Activated CD4-positive, alpha-beta T cell treated with anti-CD3 and anti-CD28 coated beads, Interleukin-2, Interleukin-4, amounts not matched to agents 100 ng/mL and 50 ng/mL, durations not matched to agents 16 hours and 8 hours (primary cell): ENCODE results near the gene CTBP2.
"Not testable (repeated sequence)": the region's sequence is repeated elsewhere in the genome, so short reads cannot be mapped to it uniquely, and the experiment has no call there.

ENCODE experiments used
- DNase-seq: peaks from one replicate; pipeline ENCODE4 v3.0.0-alpha.2; 2020; ENCODE audit warnings: low spot score

The CTBP2 gene

DNA sequence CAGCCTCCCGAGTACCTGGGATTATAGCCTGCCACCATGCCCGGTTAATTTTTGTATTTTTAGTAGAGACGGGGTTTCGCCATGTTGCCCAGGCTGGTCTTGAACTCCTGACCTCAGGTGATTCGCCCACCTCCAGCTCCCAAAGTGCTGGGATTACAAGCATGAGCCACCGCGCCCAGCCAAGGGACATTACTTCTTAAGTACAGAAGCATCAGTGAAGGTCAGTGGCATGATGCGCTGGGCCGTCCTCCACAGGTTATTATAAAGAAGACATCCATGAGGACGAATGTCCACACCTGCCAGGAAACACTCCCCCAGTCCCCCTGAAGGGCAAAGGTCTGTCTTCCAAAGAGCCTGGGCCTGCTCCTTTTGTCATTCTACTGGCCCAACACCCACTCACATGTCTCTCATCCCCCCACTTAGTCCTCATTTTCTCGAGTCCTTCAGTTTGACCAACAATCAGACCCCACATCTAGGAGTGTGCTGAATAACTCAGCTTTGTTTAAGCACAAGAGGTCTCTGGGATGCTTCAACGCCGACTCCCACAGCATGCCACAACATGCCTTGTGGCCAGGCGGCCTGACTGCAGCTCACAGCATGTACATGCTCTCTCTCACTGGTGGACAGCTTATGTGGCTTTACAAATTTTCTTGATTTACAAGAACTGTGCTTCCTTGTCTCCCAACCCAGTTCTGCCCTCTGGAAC lies 73.0 kb downstream of the CTBP2 start:
- no peak for DNase-seq

DNA sequence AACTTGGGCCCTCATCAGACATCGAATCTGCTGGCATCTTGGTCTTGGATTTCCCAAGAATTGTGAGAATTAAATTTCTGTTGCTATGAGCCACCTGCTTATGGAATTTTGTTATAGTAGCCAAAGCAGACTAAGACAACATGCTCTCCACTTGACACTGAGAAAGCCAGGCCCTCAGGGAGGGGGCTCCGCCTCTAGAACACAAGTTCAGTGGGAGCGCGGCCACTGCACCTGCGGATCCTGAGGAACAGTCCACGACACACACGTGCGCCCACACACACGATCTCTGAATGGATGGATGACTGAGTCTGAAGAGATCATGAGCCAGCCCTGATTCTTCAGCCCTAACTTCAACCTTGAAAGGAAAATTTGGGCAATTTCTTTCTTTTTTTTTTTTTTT lies 73.7 kb downstream of the CTBP2 start:
- DNase-seq: no peak

DNA sequence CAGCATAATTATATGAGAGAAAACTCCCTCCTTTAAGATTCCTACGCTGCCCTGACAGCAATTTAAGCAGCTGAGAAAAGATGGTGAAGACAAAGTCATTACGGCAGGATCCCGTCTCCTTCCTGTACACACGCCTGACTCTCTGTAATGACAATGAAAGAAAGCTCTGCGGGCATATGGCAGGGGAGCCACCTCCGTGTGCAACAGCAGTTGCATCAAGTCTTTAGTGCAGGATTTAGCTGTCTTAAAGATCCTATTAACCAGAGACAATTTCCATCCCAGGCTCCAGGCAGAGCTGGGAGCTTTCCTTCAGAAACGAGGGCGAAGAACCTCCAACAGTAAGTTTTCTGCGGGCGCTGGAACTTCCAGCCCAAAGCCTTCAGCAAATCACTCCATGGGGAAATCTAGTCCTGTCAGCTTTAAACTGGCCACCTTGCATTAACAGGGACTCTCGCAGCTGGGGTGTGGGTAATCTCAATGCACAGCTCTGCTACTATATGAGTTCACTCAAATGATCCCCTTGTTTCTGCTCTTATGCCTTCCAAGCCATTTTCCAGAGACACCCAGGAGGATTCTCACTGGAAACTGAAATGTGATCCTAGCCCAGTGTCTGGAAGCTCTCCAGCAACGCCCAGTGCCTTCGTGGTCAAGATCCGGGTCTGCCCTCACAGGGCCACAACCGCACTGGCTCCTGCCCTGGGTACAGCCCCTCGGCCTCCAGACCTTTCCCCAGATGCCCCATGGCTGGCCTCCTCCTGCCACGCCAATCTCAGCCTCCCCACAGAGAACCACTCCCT lies 74.9 kb downstream of the CTBP2 start:
- no peak for DNase-seq

DNA sequence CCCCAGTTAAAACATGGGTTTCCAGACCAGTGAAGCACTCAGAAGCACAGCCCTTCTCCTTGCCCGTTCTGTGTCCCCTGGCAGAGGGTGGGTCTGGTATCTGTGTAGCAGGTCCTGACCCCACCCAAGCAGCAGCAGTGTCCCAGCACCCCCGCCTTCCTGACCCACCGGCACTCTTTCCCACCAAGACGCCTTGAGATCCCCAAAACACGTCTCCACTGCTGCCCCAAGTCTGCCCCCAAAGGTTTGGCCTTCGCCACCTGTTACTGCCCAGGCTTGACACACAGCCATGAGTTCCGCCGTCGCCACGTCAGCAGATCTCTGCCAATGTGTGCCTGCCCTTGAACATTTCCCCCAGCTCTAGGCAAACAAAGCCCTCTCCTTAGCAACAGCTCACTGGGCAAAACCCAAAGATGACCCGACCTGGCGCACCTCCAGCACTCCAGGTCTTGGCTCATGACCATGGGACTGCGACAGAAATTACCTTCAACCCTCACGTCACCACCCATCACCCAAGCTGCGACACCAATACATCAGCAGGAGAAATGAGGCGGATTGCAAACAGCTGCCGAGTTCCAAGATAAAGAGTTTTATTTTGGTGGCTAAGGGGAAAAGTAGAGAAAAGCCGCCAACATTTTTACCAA lies 75.6 kb downstream of the CTBP2 start:
- no peak for DNase-seq

DNA sequence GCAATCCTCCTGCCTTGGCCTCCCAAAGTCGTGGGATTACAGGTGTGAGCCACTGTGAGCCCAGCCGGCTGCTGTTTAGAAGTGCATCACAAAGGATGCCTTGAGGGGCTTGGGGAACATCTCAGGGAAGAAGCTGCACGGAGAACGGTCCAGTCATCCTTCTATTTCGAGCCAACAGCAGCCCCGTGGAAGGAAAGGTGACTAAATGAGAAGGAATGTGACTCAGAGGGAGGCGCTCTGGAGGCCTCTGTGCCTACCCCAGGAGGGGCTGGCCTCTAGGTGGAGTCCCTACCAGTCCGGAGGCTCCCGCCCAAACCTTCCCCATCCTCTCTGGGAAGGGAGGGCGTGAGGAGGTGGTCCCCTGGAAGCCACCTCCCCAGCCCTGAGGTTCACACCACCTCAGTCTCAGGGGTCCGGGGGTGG lies 76.2 kb downstream of the CTBP2 start:
- DNase-seq: no peak

DNA sequence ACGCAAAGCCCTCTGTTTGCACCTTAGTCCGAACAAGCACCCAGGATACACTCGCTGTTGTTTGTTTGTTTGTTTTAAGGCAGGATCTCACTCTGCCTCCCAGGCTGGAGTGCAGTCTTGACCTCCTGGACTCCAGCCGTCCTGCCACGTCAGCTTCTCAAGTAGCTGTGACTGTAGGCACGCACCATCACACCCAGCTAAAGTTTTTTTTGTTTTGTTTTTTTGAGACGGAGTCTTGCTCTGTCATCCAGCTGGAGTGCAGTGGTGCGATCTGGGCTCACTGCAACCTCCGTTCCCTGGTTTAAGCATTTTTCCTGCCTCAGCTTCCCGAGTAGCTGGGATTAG lies 76.8 kb downstream of the CTBP2 start:
- no peak for DNase-seq

DNA sequence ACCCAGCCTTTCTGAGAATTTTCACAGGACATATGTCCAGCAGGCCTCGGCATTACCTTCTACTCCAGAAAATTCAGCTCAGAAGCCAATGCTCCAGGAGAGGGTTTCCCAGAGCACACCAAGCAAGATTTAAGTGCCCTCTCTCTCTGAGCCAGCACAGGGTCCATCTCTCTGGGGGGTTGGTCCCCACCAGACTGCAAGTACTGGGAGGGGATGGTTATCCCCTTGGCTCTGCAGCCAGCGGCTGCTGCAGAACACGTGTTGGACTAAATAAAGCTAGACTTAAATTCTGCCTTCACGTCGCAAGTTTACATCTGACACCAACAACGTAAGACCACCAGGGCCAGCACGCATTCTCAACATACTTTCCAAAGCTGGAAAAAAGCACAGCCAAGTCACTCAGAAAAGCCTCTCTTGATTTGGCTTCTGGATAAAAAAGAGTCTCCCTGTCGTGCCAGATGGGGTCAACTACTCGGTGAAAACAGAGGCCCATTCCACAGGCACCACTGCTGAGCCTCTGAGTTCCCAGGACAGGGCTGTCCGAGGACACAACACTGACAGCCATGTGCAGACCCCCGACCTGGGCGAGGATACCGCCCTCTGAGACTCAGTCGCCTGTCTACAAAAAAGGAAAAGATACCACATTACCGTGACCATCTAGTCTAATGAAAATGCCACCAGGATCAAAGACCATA lies 77.3 kb downstream of the CTBP2 start:
- DNase-seq: no peak

DNA sequence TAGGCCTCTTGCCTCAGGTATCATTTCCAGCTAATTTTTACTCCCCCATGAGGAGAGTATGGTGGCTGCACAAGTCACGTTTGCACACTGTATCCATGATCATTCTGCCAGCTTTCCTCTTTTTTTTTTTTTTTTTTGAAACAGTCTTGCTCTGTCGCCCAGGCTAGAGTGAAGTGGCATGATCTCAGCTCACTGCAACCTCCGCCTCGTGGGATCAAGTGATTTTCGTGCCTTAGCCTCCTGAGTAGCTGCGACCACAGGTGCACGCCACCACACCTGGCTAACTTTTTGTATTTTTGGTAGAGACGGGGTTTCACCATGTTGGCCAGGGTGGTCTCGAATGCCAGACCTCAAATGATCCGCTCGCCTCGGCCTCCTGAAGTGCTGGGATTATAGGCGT lies 77.9 kb downstream of the CTBP2 start:
- not testable (repeated sequence) for DNase-seq

DNA sequence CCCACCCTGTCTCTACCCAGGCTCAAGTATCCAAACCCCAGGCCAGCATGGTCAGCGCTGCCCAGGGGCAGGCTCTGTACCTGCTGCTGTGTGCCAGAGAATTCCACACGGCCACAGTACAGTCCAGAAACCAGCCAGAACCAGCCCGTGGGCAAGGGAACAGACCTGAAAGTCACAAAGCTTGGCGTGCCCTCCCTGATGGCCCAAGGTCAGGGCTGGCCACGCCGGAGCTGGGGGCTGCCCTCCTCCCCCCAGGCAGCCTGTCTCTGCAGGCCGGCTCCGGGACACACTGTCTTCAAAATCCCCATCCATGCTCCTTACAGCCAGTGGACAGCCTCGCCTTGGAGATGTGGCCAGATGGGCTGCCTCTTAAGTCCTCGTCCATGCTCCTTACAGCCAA lies 78.4 kb downstream of the CTBP2 start:
- no peak for DNase-seq

DNA sequence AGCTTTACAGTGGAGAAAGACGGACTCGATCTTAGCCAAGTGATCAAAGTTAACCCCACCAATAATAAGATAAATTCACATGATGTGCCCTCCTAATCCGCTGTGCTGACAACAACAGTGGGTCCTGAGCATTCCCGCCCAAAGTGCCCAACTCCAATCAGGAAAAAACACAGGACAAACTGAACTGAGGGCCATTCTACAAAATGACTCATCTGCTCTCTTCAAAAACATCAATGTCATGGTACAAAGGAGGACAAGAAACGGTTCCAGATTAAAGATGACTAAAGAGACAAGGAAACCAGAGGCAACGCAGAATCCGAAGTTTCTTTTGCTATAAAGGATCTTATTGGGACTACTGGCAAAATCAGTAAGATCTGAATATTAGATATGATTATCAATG lies 79.4 kb downstream of the CTBP2 start:
- no peak for DNase-seq

DNA sequence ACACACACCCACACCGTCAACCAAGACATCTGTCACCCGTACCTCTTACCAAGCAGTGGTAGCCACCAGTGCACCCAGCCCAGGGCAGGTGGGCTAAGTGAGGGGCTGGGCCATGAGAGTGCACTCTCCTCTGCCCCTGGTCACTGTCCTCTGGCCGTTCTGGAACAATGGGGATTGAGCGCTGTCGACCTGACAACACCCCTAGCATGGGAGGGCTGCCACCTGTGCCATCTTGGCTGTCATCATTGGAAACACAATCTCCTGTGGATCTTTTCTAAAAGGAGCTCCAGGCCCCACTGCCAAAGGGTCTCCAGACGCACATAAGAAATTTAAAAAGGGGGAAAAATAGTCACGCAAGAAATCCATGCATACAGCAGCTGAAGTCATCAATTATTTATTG lies 80.1 kb downstream of the CTBP2 start:
- DNase-seq: no peak

DNA sequence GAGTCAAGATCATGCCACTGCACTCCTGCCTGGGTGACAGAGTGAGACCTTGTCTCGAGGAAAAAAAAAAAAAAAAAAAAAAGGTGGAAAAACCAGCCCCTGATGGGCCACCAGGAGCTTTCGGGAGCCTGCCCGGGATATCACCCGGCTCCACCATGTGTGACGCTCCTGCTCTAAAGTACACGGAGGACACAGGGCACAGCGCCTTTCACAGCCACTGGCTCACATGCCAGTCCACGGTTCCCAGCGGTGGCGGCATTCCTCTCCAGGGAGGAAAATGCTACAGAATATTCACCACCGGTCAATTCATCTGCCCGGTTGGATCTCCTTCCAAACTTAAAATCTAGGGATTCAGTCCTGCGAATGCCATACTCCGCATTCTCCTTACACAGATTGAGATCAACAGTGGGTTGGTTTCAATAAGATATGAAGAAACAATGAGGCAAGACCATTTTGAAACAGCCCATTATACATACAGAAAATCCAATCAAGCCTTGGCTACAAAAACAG lies 81.2 kb downstream of the CTBP2 start:
- no peak for DNase-seq

DNA sequence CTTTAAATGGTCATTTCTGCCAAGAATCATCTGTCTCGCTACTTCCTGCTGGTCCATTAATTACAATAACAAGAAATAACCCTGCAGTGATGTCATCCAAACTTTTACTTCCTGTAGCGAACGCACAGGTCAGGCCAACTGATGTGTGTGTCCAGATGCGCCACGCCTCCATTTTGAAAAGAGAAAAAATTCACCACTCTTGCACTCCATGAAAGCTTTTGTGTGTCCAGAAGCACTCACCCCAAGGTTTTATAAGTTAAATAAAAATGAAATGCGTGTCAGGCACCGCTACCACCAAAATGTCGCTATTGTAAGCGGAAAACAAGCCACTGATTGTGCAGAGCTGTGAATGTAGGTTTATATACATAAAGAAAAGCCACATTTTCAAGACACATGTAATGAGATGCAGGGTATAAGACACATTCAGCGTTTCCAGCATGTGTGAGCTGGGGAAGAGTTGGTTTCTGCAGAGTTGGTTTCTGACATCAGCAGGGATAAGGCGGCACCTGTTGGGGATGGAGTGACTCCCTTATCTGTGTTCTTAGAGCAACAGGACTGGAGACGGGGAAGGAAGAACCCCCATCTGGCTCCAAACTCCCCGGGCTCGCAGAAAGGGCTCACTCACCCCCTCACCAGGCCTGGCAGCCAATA lies 83.3 kb downstream of the CTBP2 start:
- DNase-seq: no peak

DNA sequence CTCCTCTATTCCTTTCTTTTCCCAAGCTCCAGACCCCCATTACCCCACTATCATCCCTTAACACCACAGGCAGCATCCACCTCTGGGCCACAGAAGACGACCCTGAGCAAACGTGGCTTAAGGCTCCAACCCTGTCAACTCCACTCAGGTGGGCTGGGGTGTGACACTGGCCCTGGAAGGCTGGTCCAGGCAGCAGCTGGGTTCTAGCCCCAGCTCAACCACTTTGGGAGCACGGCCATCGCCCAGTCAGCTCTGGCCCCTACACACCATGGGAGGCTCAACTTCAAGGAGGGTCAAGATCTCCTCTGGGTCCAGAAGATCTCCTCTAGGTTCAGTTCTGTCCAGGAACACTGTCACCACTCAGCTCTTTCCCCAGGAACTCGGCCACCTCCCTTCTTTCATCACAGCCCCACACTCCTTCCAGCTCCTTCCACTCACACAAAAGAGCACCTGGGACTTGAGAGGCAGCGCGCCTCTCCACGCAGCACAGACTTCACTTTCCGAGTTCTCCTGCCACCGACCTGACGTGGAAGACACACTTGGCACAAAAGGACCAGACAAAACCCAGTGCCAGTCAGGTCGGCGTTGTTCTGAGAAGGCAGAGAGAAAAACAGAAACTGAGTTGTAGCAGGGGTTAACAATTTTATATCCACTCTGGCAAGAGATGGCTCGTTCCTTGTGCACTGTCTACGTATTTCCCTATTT lies 84.1 kb downstream of the CTBP2 start:
- DNase-seq: no peak

DNA sequence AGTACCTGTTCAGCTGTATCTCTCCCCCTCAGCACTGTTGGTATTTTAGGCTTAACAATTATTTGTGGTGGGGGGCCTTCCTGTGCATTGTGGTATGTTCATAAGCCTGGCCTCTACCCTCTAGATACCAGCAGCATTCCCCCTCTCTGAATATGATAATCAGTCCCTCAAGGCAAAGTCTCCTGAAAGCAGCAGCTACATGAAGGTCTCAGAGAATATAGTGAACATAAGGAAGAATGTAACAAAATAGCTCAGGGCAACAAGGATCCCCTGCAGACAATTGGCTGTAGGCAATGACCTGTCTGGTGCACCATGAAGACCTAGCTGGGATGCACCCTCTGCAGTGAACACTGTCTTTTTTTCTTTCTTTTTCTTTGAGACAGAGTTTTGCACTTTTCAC lies 86.4 kb downstream of the CTBP2 start:
- no peak for DNase-seq

DNA sequence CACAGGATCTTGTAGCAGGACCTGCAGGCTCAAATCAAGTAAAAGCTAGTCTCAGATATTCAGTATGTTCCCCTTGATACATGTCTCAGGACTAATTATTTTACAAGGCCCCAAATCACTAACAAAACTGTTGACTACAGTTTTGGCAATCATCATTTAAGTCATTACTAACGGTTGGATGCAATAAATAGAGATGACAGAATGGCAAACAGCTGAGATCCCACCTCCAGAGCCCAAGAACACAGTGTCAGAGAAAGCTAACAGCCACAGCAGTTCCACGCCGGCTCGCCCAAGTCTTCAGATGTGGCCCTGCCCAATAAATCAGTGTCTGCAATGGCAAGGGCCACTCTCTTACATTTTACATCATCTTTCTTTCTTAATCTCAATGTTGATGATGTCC lies 87.6 kb downstream of the CTBP2 start:
- no peak for DNase-seq

DNA sequence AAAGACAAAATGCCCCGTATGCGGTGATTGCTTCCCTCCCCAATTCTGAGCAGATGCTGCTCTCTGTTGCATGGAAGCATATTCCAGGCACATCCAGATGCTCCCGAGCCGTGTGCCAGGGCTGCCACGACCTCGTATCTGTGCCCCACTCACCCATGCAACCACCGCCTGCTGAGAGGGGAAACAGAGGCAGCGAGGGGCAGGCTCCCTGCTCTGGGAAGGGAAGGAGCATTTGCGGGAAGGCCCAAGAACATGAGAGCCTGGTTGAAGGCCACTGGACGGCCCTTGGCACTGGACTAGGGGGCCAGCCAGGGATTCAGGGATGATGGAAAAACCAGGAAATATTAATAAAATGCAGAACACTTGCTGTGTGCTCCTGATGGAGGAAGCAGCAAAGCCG lies 89.4 kb downstream of the CTBP2 start:
- DNase-seq: no peak

DNA sequence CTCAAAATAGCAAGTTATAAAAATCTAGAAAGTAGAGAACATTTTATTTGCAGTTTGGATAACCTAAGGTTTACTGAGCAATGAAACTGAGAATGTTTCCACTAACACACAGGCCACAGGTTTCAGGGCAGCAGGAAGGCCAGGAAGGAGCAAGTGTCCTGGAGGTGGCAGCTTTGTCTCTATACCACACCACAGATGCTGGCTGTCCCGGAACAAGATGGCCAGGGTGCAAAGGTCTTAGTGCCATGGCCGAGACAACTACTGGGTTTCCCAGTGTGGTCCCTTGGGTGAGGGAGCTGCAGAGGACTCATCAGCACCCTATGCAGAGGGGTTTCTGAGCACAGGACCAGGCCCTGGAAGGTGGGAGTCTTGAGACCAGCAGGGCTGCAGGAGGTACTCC lies 92.0 kb downstream of the CTBP2 start:
- no peak for DNase-seq

DNA sequence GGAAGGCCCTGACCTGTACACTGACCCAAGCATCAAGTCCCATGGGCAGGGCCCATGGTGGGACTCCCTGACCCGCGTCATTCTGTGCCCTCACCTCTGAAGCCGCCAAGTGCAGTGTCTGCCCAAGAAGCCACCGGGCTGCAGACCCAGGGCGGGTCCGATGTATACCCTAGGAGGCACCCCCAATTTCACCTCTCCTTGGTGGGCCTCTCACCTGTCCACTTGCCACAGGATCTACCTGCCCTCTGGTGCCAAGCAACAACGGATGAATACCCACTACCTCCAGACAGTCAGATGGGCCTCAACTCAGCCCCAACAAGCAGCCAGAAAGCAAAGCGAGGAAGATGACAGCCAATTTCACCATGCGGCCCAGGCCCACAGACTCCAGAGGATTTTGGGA lies 92.6 kb downstream of the CTBP2 start:
- DNase-seq: no peak

DNA sequence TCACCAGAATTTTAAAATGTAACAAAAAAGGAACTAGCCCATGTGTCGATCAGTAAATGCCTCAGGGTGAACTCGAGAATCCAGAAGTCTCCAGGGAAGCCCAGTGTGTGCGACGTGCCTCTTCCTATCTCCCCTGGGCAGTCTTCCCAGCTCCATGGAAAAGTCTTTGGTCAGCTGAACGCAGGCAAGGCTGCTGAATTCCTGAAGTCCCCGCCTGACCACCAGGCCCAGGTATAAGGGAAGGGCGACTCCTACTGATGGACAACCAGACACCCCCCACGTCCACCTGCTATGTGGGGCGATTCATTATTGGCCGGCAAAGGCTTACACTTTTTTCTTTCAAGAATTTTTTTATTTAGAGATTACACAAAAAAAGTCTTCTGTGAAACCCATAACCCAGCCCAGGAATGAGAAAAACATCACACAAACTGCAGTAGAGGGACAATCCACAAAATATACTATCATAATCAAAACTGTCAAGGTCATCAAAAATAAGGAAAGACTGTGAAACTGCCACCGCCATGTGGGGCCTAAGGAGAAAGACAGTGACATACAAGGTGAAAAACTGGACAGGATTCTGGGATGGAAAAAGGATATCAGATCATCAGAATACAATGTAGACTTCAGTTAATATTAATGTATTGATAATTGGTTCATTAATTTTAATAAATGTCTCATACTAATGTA lies 93.5 kb downstream of the CTBP2 start:
- DNase-seq: no peak
